ENCODE measurements around the gene HTT.

GRCh38 chr4:3130201-3130600 lies 55.7 kb downstream of the HTT start:
- TF ChIP-seq, protein P1, sequence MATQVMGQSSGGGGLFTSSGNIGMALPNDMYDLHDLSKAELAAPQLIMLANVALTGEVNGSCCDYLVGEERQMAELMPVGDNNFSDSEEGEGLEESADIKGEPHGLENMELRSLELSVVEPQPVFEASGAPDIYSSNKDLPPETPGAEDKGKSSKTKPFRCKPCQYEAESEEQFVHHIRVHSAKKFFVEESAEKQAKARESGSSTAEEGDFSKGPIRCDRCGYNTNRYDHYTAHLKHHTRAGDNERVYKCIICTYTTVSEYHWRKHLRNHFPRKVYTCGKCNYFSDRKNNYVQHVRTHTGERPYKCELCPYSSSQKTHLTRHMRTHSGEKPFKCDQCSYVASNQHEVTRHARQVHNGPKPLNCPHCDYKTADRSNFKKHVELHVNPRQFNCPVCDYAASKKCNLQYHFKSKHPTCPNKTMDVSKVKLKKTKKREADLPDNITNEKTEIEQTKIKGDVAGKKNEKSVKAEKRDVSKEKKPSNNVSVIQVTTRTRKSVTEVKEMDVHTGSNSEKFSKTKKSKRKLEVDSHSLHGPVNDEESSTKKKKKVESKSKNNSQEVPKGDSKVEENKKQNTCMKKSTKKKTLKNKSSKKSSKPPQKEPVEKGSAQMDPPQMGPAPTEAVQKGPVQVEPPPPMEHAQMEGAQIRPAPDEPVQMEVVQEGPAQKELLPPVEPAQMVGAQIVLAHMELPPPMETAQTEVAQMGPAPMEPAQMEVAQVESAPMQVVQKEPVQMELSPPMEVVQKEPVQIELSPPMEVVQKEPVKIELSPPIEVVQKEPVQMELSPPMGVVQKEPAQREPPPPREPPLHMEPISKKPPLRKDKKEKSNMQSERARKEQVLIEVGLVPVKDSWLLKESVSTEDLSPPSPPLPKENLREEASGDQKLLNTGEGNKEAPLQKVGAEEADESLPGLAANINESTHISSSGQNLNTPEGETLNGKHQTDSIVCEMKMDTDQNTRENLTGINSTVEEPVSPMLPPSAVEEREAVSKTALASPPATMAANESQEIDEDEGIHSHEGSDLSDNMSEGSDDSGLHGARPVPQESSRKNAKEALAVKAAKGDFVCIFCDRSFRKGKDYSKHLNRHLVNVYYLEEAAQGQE (IDR thresholded peaks at IDR 0.05; ENCODE audit: borderline replicate concordance), result no peak
- TF ChIP-seq POLR2AphosphoS5 (IDR thresholded peaks at IDR 0.05) (no peak), TAF1 (IDR thresholded peaks at IDR 0.05; ENCODE audit: low read depth) (no peak), CTCF (IDR thresholded peaks at IDR 0.05; ENCODE audit: poor library complexity, severe bottlenecking) (no peak), EZH2 (IDR thresholded peaks at IDR 0.05; ENCODE audit: borderline replicate concordance, insufficient read depth, low read length, poor library complexity, severe bottlenecking) (no peak), SMC3 (conservative IDR thresholded peaks at IDR 0.05; ENCODE audit: poor library complexity) (no peak), EP300 (conservative IDR thresholded peaks at IDR 0.05; ENCODE audit: poor library complexity, severe bottlenecking) (no peak), MXI1 (conservative IDR thresholded peaks at IDR 0.05; ENCODE audit: poor library complexity, severe bottlenecking) (no peak), RAD21 (conservative IDR thresholded peaks at IDR 0.05) (no peak)
